Retinal pigment epithelial cell (primary cell): Measurements from ENCODE around the gene BCL2L11.
A peak's percentile ranks its signal among the peaks of the same experiment; 100 is the strongest.

Experiments
- DNase-seq: peaks from one replicate; pipeline ENCODE4 v3.0.0-alpha.2; 2010; ENCODE audit warnings: low read depth
- H3K4me3 ChIP-seq: 2 replicates; pipeline ENCODE4 v1.5.1; 2011; ENCODE audit warnings: mild to moderate bottlenecking, low read length, control low read depth, moderate library complexity
- TF ChIP-seq, protein P1 (sequence below): conservative IDR thresholded peaks from 2 replicates; pipeline ENCODE4 v1.5.1; 2011; ENCODE audit warnings: low read depth, low read length, control low read depth, inconsistent platforms

BCL2L11 gene

DNA sequence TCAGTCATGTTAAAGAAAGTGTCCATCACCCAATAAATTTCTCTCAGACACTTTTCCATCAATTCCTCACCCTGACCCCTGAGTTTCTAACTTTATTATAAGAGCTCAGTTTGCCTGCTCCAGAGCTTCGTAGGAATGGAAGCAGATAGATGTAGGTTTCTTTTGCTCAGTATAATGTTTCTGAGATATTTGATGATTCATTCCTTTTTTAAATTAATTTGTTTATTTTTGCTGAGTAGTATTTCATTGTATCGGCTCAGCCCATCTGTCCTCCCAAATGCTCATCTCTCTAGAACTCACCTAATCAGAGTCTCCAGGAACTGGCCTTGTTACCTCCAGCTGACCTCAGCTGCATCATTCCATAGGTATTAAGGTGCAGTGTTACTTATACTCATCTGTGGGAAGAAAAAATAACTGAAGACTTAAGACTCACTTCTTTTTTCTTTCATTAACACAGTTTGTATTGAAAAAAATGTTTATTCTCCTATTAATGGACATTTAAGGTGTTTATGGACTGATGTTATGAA is 11.9 kb upstream of the BCL2L11 start:
- DNase-seq: no peak
- TF ChIP-seq, protein P1, sequence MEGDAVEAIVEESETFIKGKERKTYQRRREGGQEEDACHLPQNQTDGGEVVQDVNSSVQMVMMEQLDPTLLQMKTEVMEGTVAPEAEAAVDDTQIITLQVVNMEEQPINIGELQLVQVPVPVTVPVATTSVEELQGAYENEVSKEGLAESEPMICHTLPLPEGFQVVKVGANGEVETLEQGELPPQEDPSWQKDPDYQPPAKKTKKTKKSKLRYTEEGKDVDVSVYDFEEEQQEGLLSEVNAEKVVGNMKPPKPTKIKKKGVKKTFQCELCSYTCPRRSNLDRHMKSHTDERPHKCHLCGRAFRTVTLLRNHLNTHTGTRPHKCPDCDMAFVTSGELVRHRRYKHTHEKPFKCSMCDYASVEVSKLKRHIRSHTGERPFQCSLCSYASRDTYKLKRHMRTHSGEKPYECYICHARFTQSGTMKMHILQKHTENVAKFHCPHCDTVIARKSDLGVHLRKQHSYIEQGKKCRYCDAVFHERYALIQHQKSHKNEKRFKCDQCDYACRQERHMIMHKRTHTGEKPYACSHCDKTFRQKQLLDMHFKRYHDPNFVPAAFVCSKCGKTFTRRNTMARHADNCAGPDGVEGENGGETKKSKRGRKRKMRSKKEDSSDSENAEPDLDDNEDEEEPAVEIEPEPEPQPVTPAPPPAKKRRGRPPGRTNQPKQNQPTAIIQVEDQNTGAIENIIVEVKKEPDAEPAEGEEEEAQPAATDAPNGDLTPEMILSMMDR: no peak
- no peak overlapping the region for H3K4me3 ChIP-seq

DNA sequence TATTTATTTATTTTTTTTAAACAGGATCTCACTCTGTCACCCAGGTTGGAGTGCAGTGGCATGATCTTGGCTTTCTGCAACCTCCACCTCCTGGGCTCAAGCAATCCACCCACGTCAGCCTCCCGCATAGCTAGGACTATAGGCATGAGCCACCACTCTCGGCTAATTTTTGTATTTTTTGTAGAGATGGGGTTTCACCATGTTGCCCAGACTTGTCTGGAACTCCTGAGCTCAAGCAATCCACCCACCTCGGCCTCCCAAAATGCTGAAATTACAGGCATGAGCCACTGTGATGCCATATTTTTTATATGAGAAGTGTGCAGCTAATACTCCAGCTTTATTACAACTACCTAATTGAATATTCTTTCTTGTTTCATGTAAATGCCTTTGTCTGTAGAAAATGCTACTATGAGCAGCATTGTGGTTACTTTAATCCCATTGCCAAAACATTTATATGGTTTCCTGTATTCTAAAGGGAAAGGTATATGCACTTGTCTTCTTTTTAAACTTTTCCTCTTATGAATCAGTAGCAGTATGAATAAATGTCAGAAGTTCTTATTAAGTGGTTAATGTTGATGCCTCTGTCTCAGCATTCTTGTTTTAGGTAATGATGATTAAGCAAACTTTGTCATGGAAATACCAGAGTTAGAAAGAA is 9.5 kb upstream of the BCL2L11 start:
- DNase-seq: no peak
- TF ChIP-seq, protein P1: no peak
- H3K4me3 ChIP-seq: no peak overlapping the region

DNA sequence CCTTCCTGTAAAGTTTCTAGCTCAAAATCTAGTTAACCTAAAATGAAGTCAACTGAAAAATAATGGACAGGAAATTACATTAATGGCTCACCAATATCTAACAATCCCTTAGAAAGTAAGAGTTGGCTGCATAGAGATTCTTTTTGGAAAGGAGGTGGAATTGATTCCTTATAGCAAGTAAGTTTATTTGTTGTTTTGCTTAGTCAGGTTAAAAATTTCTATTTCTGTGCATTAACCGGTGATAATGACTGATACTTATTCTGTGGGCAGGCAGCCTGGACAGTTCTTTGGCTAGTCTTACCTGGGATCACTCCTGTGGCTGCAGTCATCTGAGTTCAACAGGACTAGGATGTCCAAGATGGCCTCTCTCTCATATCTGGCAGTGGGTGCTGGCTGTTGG is 6.9 kb upstream of the BCL2L11 start:
- no peak overlapping the region for H3K4me3 ChIP-seq
- no peak for DNase-seq
- TF ChIP-seq, protein P1: no peak

DNA sequence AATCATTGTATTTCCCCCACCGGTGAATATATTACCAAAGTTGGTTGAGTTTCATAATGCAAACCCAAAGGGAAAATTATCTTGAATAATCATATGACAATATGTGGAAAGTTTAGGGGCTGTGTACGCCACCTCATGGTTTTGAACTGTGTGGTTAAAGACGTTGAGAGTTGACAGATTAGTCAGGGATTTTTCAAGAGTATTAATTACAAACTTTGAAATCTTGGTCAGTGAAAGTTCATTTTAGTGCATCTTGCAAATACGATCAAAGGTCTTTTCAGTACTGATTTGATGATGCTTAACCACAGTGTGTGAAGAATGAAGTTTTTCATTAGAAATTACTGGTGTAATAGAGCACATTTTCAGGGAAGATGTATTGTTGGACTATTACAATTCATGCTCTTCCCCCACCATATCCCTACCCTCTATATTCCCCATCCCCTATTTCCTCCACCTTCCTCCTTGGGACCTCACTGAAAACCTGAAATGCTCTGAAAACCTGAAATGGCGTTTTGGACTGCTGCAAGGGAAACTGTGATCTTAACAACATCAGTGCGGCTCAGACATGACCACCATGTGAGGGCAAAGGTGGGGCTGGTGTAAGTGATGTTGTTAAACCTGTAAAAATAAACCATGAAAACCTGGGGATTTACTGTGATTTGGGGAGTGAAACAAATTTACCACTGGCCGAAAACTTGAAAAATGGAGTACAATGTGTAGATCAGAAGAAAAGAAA is 4.5 kb upstream of the BCL2L11 start:
- H3K4me3 ChIP-seq: no peak overlapping the region
- no peak for DNase-seq
- TF ChIP-seq, protein P1: no peak

DNA sequence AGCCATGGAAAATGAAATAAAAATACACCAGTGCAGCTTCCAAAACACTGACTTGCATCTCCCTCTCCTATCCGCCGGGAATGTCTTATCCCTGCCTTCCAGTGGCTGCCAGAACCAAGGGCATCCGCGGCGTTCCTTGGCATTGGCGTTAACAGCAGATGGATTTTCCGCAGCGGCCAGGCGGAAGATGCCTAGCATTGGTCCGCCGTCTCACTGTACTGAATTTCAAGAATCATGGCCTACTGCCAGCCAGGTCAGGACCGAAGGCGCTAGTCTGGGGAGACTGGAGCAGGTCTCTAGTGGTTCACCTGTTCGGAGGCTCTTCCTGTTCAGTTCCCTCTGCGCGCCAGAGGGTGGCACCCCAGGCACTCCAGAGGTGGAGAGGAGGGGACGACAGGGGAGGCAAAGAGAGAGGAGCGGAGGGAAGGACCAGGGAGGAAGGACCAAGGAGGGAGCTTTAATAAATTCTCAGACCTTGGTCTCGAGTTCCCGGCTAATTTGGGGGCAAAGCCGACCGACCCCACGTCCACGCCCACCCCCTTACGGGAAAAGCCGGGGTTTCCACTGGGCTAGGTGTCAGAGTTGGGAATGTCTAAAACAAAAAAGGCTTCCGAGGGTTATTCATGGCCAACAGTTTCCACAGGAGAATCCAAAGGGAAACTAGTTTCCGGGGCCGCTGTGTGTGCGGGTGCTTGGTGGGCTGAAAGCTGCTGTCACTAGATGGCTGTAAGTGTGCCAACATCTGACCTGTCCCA is 3.7 kb upstream of the BCL2L11 start:
- H3K4me3 ChIP-seq: peak overlapping the region; percentile 56
- no peak for DNase-seq
- TF ChIP-seq, protein P1: peak; percentile 96

DNA sequence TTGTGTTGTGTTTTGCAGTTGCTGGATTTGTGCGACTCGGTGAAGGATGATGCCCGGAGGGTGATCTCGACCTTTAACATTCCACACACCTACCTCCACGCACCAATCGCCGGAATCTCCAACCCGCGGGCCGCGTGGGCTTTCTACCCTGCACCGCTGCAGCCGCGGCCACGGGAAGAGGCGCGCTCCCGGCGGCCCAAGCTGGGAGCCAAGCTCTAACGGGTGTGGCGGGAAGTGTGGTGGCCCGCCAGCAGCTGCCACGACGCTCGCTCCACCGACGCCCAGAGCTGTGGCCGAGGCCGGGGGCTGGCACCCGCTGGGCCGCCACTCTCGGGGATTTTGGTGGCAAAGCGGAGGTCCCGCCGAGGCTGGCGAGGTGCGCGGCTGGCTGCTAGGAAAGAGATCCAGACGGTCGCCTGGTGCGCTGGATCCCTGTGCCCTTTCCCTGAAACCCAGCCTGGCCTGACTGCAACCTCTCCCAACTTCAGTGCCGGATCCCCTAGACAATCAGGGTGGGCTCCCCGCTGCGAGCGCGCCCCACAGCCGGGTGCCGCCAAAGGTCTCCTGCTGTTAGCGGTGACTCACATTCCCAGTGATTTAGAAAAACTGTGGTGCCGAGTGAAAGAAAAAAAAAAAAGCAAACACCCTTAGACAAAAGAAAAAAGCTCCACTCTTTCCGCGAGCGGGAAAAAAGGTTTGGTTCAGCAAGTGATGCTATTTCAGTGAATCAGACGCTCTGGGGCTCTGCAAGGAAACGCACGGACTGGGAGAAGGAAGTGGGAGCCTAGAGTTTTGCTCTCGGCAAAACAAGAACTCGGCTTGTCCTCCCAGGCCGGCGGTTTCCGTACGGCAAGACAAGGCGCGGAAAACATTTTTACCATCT is 2.9 kb upstream of the BCL2L11 start:
- peak overlapping the region; percentile 56 for H3K4me3 ChIP-seq
- TF ChIP-seq, protein P1: no peak
- no peak for DNase-seq
